B cell (primary cell): ENCODE data around the gene PTCD1. TPM values are rescaled to one million over a fixed set of nuclear protein-coding genes. Genes with fewer than 3 reads are reported as not detected.

Experiments used
- ATAC-seq: fragments of 200-7000 bp; cut with Tn5 transposase; one replicate; pipeline ENCODE4 v1.10.0; 2021; ENCODE audit warnings: low read depth, mild to moderate bottlenecking, moderate number of reproducible peaks, moderate library complexity
- CTCF ChIA-PET: fragments of 350-600 bp; sonication (Branson Sonifier 250); formaldehyde crosslinking; loops from one replicate; lab custom pipeline; 2021; ENCODE audit warnings: antibody characterized with exemption, inconsistent platforms; lab: Charles Lee
- POLR2A ChIA-PET: fragments of 350-600 bp; sonication (Branson Sonifier 250); formaldehyde crosslinking; loops from one replicate; lab custom pipeline; 2021; ENCODE audit warnings: antibody characterized with exemption; lab: Charles Lee
- DNase-seq: peaks from one replicate; pipeline ENCODE4 v3.0.0; 2013
- H2AFZ ChIP-seq: 2 replicates; pipeline ENCODE4 v1.6.1; 2012; ENCODE audit warnings: mild to moderate bottlenecking, low read depth, low read length; ENCODE audit not compliant: insufficient read depth, poor library complexity, severe bottlenecking
- H3K27ac ChIP-seq, 2 donors: 1 replicate in 1 of 2; 2 replicates in 1 of 2; pipeline ENCODE4 v1.5.1; 2012 to 2013; ENCODE audit warnings: low read length in 2 of 2, mild to moderate bottlenecking in 2 of 2, moderate library complexity in 1 of 2
- H3K27me3 ChIP-seq, 4 experiments: fragments of 200-600 bp in 1 of 4; sonication (generic) in 1 of 4; replicated peaks in 1 of 4; 1 replicate in 2 of 4; 2 replicates in 2 of 4; pipeline versions ENCODE4 v1.6.1 to v1.7.0; 2013 to 2016; ENCODE audit warnings: low read length in 3 of 4, mild to moderate bottlenecking in 2 of 4, mixed read lengths in 1 of 4, moderate library complexity in 1 of 4; ENCODE audit not compliant: insufficient read depth in 4 of 4, control insufficient read depth in 3 of 4; ENCODE audit errors: control extremely low read depth in 1 of 4
- H3K36me3 ChIP-seq, 2 experiments: replicated peaks in 1 of 2; 1 replicate in 1 of 2; 2 replicates in 1 of 2; pipeline versions ENCODE4 v1.6.1 to v1.7.1; 2013; ENCODE audit warnings: low read length in 1 of 2; ENCODE audit not compliant: insufficient read depth in 2 of 2, control insufficient read depth in 1 of 2; ENCODE audit errors: control extremely low read depth in 1 of 2, extremely low read depth in 1 of 2
- H3K4me1 ChIP-seq, 2 donors: fragments of 200-600 bp in 1 of 2; sonication (generic) in 1 of 2; 1 replicate in 1 of 2; 2 replicates in 1 of 2; pipeline versions ENCODE4 v1.5.1 to v1.6.1; 2013 to 2017; ENCODE audit warnings: low read length in 2 of 2; ENCODE audit not compliant: control insufficient read depth in 2 of 2, insufficient read depth in 2 of 2
- H3K4me2 ChIP-seq: replicated peaks from 2 replicates; pipeline ENCODE3; 2012; ENCODE audit warnings: mild to moderate bottlenecking, low read depth, low read length; ENCODE audit not compliant: poor library complexity, severe bottlenecking
- H3K4me3 ChIP-seq, 5 experiments: fragments of 200-600 bp in 1 of 5; sonication (generic) in 1 of 5; 1 replicate in 3 of 5; 2 replicates in 2 of 5; pipeline versions ENCODE4 v1.5.1 to v1.7.0; 2011 to 2016; ENCODE audit warnings: low read length in 4 of 5, mild to moderate bottlenecking in 4 of 5, low read depth in 2 of 5, control low read depth in 1 of 5, moderate library complexity in 1 of 5; ENCODE audit not compliant: insufficient read depth in 1 of 5; ENCODE audit errors: control extremely low read depth in 1 of 5, extremely low read depth in 1 of 5
- H3K79me2 ChIP-seq: fragments of 200-600 bp; sonication (generic); one replicate; pipeline ENCODE4 v1.6.0; 2016; ENCODE audit warnings: low read length; ENCODE audit not compliant: control insufficient read depth, insufficient read depth
- H3K9ac ChIP-seq: fragments of 200-600 bp; sonication (generic); 2 replicates; pipeline ENCODE4 v1.6.1; 2017; ENCODE audit warnings: mild to moderate bottlenecking, low read length, moderate library complexity
- H3K9me3 ChIP-seq, 3 donors: one replicate each; pipeline versions ENCODE4 v1.6.1 to v1.7.1; 2013; ENCODE audit warnings: low read length in 2 of 3; ENCODE audit not compliant: control insufficient read depth in 2 of 3, insufficient read depth in 1 of 3; ENCODE audit errors: control extremely low read depth in 1 of 3
- H4K20me1 ChIP-seq: 2 replicates; pipeline ENCODE4 v1.6.0; 2012; ENCODE audit warnings: mild to moderate bottlenecking, low read length; ENCODE audit not compliant: insufficient read depth, control insufficient read depth, poor library complexity, severe bottlenecking
- H3K27ac Mint-ChIP-seq: one replicate; pipeline ENCODE4 v1.8.0; 2021; ENCODE audit warnings: mixed read lengths
- H3K27me3 Mint-ChIP-seq: one replicate; pipeline ENCODE4 v1.8.0; 2021; ENCODE audit warnings: mixed read lengths
- H3K4me1 Mint-ChIP-seq: one replicate; pipeline ENCODE4 v1.8.0; 2021; ENCODE audit warnings: mixed read lengths
- H3K4me3 Mint-ChIP-seq: one replicate; pipeline ENCODE4 v1.8.0; 2021; ENCODE audit warnings: mixed read lengths
- H3K9me3 Mint-ChIP-seq: one replicate; pipeline ENCODE4 v1.8.0; 2022; ENCODE audit warnings: mixed read lengths; ENCODE audit not compliant: insufficient read depth
- CTCF ChIP-seq: fragments of 200-600 bp; IDR thresholded peaks from one replicate; pipeline ENCODE4 v1.8.0; 2022; ENCODE audit warnings: antibody characterized with exemption, mild to moderate bottlenecking
- EZH2 ChIP-seq: IDR thresholded peaks from 2 replicates; pipeline ENCODE4 v1.6.1; 2012; ENCODE audit warnings: borderline replicate concordance, low read depth, mild to moderate bottlenecking, moderate library complexity, low read length; ENCODE audit not compliant: insufficient read depth, poor library complexity, severe bottlenecking
- WGBS: methylation state at CpG from one replicate; pipeline ENCODE4 v1.1.5; 2013; ENCODE audit warnings: missing lambda C conversion rate; ENCODE audit not compliant: insufficient coverage; 5-methylcytosine and 5-hydroxymethylcytosine counted together
- intact Hi-C: fragments of 100-400 bp; cut with micrococcal nuclease; formaldehyde crosslinking; loops from one replicate; pipeline ENCODE4 v1.10.0; 2022
- polyA plus RNA-seq: library from polyadenylated mRNA; depleted of rRNA; stranded (reverse); fragments of >200 nt; gene quantifications from 2 replicates; pipeline ENCODE4 v1.2.3, GENCODE V29; 2012
- total RNA-seq, 2 donors: library from RNA; stranded (reverse); fragments of 120-200 nt in 1 of 2; gene quantifications; 1 replicate in 1 of 2; 2 replicates in 1 of 2; pipeline versions ENCODE4 v1.2.3 to v1.2.4, GENCODE V29; 2013 to 2022

Gene PTCD1
- total and polyA plus RNA-seq, 2 donors (not counting 1 experiment from before 2014, with no cell fraction given), result 9.7 to 14.8 TPM

GRCh38 chr7:99437946-99438572 lies 539 bp downstream of the PTCD1 start:
- Histone ChIP-seq H3K4me1 (peaks cover 12 to 24% of the 10 kb centered on the region in 2 donors), H3K9me3 (no peaks in the 10 kb centered on the region), H3K4me3 (peak overlapping the region; percentile 38 to 97 (median 92)), H3K27ac (peak overlapping the region; percentile 59 to 79), H4K20me1 (peaks cover 10% of the 10 kb centered on the region), H3K9ac (peak overlapping the region; percentile 91), H3K36me3 (peaks cover 0 to 12% of the 10 kb centered on the region in 2 experiments), H2AFZ (peak overlapping the region; percentile 99), H3K4me2 (peak overlapping the region; percentile 97), H3K79me2 (peaks cover 34% of the 10 kb centered on the region), H3K27me3 (no peaks in the 10 kb centered on the region)
- peak overlapping the region; percentile 97 for H3K4me3 Mint-ChIP-seq
- no peak for TF ChIP-seq CTCF
- TF ChIP-seq EZH2, result no peak
- 2% methylated on average over 14 of the region's 20 CpGs for WGBS
- no peaks in the 10 kb centered on the region for H3K27me3 Mint-ChIP-seq
- ChIA-PET CTCF (interaction anchor here (1.3 kb wide), 1 partner anchor 72 kb away, joined by 3 read pairs; no protein-coding TSS in a partner anchor), POLR2A (interaction anchor here (1.7 to 1.9 kb wide), 2 partner anchors 29 to 120 kb away, joined by 6 to 8 read pairs; partner anchors contain the start of genes BUD31, PDAP1 and ZNF655)
- intact Hi-C loops, result loop anchor here (1.0 to 2.0 kb wide), 3 partner anchors 28 to 63 kb away; partner anchors contain the start of genes ARPC1B, ATP5MF, BUD31 and PDAP1
- ATAC-seq, result peak; percentile 6
- peaks cover 24% of the 10 kb centered on the region for H3K4me1 Mint-ChIP-seq
- DNase-seq, result no peak
- peak overlapping the region; percentile 95 for H3K27ac Mint-ChIP-seq
- H3K9me3 Mint-ChIP-seq, result no peaks in the 10 kb centered on the region

GRCh38 chr7:99433158-99433557 lies 5.4 kb downstream of the PTCD1 start:
- H3K4me3 Mint-ChIP-seq, result no peak overlapping the region
- H3K9me3 Mint-ChIP-seq, result no peaks in the 10 kb centered on the region
- ChIA-PET CTCF (no interaction called here), POLR2A (no interaction called here)
- ATAC-seq (no peak), DNase-seq (no peak)
- no peak overlapping the region for H3K4me2 ChIP-seq
- H3K36me3 ChIP-seq, result peaks cover 0 to 37% of the 10 kb centered on the region in 2 experiments
- H3K79me2 ChIP-seq, result no peaks in the 10 kb centered on the region
- intact Hi-C loops, result no loop called here
- WGBS, result 93% methylated on average over 7 of the region's 9 CpGs
- H4K20me1 ChIP-seq, result no peaks in the 10 kb centered on the region
- H3K27ac Mint-ChIP-seq, result no peak overlapping the region
- no peaks in the 10 kb centered on the region for H3K9me3 ChIP-seq
- no peak overlapping the region for H3K9ac ChIP-seq
- H3K27me3 Mint-ChIP-seq, result no peaks in the 10 kb centered on the region
- peaks cover 0 to 9% of the 10 kb centered on the region in 2 donors for H3K4me1 ChIP-seq
- H3K27ac ChIP-seq, result no peak overlapping the region
- no peak overlapping the region for H3K4me3 ChIP-seq
- H3K4me1 Mint-ChIP-seq, result no peaks in the 10 kb centered on the region
- TF ChIP-seq EZH2 (no peak), CTCF (no peak)
- no peaks in the 10 kb centered on the region for H3K27me3 ChIP-seq
- no peak overlapping the region for H2AFZ ChIP-seq
